Chondrocyte (in vitro differentiated cells): ENCODE results near the gene PAX8. TPM values are rescaled to one million over a fixed set of nuclear protein-coding genes. Genes with fewer than 3 reads are reported as not detected.

ENCODE experiments used
- DNase-seq: peaks from one replicate; pipeline ENCODE4 v3.0.0; 2021; ENCODE audit warnings: mixed read lengths, low spot score
- H3K27ac Mint-ChIP-seq: one replicate; pipeline ENCODE4 v1.8.0; 2021; ENCODE audit warnings: mild to moderate bottlenecking, moderate library complexity, mixed read lengths; ENCODE audit not compliant: unreplicated experiment
- H3K27me3 Mint-ChIP-seq: 2 replicates; pipeline ENCODE4 v1.8.0; 2021; ENCODE audit warnings: low read depth, mixed read lengths
- H3K36me3 Mint-ChIP-seq: 2 replicates; pipeline ENCODE4 v1.8.0; 2021; ENCODE audit warnings: low read depth, mixed read lengths
- H3K4me1 Mint-ChIP-seq: 2 replicates; pipeline ENCODE4 v1.8.0; 2021; ENCODE audit warnings: low read depth, mild to moderate bottlenecking, mixed read lengths
- H3K4me3 Mint-ChIP-seq: one replicate; pipeline ENCODE4 v1.8.0; 2021; ENCODE audit warnings: mild to moderate bottlenecking, moderate library complexity, mixed read lengths; ENCODE audit not compliant: unreplicated experiment
- H3K9me3 Mint-ChIP-seq: 2 replicates; pipeline ENCODE4 v1.8.0; 2021; ENCODE audit warnings: low read depth, mixed read lengths
- total RNA-seq: library from RNA; stranded (reverse); gene quantifications from 3 replicates; pipeline ENCODE4 v1.2.1, GENCODE V29; 2021
- TF ChIP-seq, protein P1 (sequence below): fragments of 200-600 bp; sonication (generic); IDR thresholded peaks from 2 replicates; pipeline ENCODE4 v1.5.0; 2021; ENCODE audit warnings: antibody characterized with exemption, mild to moderate bottlenecking, moderate library complexity

PAX8 gene
- total RNA-seq, 1 donor from 2014 or later, result not detected

GRCh38 chr2:113257516-113258264, 21.0 kb downstream of the PAX8 start:
- Mint-ChIP-seq H3K9me3 (no peaks in the 10 kb centered on the region), H3K4me1 (peaks cover 33% of the 10 kb centered on the region), H3K4me3 (no peak overlapping the region), H3K27me3 (peaks cover 7% of the 10 kb centered on the region), H3K36me3 (no peaks in the 10 kb centered on the region), H3K27ac (no peak overlapping the region)
- TF ChIP-seq, protein P1, sequence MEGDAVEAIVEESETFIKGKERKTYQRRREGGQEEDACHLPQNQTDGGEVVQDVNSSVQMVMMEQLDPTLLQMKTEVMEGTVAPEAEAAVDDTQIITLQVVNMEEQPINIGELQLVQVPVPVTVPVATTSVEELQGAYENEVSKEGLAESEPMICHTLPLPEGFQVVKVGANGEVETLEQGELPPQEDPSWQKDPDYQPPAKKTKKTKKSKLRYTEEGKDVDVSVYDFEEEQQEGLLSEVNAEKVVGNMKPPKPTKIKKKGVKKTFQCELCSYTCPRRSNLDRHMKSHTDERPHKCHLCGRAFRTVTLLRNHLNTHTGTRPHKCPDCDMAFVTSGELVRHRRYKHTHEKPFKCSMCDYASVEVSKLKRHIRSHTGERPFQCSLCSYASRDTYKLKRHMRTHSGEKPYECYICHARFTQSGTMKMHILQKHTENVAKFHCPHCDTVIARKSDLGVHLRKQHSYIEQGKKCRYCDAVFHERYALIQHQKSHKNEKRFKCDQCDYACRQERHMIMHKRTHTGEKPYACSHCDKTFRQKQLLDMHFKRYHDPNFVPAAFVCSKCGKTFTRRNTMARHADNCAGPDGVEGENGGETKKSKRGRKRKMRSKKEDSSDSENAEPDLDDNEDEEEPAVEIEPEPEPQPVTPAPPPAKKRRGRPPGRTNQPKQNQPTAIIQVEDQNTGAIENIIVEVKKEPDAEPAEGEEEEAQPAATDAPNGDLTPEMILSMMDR, result no peak
- DNase-seq, result no peak

DNA sequence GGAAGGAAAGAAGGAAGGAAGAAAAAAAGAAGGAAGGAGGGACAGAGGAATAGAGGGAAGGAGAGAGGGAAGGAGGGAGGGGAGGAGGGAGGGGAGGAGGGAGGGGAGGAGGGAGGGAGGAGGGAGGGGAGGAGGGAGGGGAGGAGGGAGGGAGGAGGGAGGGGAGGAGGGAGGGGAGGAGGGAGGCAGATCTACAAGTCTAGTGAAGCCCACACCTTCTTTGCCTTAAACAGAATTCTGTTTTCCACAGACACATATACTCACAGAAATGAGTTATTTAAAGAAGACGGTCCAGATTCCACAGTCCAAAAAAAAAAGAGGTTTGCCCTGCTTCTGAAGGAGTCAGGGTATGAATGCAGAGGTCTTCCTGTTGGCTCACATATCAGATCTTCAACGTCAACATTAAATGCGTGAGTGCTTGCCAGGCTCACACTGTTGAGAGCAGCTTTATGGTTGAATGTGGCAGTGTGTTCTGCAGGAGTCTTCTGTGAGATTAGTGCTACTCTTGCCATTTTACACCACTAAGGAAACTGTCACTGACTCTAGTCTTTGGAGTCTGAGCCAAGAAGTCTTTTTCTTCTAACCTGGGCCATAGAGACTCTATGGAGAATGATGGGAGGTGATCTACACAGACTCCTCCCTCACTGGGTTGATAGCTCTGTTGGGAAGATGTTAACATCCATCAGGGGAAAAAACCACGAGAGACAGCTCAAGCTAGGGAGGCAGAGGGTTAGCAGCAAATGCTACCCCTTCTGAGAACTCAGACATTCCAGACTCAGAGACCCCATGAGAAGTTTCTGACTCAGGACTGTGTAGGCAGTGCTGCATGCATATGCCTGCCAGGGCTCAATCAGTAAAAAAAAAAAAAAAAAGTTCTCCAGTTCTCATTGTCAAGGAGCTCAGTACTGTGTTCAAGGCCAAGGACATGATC, 23.3 kb downstream of the PAX8 start:
- DNase-seq, result no peak
- peaks cover 1% of the 10 kb centered on the region for H3K27me3 Mint-ChIP-seq
- TF ChIP-seq, protein P1, result no peak
- H3K36me3 Mint-ChIP-seq, result no peaks in the 10 kb centered on the region
- H3K4me3 Mint-ChIP-seq, result no peak overlapping the region
- H3K27ac Mint-ChIP-seq, result peak overlapping the region; percentile 67
- H3K4me1 Mint-ChIP-seq, result peaks cover 38% of the 10 kb centered on the region
- no peaks in the 10 kb centered on the region for H3K9me3 Mint-ChIP-seq

DNA sequence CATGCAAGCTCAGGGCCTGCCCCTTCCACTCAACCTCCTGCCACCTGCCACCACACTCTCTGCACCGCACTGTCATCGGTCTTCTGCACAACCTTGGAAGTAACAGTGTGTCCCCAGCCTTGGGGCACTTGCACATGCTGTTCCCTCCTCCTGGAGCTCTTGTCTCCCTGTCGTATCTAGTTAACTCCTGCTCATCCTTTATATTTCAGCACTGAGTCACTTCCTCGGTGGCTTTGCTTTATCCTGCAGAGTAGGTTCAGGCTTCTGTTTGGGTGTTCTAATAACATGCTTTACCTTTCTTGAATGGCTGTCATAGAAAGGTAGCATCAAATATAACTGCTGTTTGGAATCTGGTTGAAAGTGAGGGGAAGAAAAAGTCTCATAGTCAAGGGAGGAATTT, 25.3 kb downstream of the PAX8 start:
- no peak overlapping the region for H3K4me3 Mint-ChIP-seq
- no peaks in the 10 kb centered on the region for H3K36me3 Mint-ChIP-seq
- H3K27me3 Mint-ChIP-seq, result no peaks in the 10 kb centered on the region
- no peaks in the 10 kb centered on the region for H3K9me3 Mint-ChIP-seq
- H3K27ac Mint-ChIP-seq, result no peak overlapping the region
- no peak for DNase-seq
- TF ChIP-seq, protein P1, result no peak
- peaks cover 44% of the 10 kb centered on the region for H3K4me1 Mint-ChIP-seq

- Mint-ChIP-seq H3K27me3 (no peaks in the 10 kb centered on the region), H3K27ac (no peak overlapping the region), H3K4me3 (no peak overlapping the region), H3K9me3 (no peaks in the 10 kb centered on the region), H3K36me3 (peaks cover 1% of the 10 kb centered on the region), H3K4me1 (peaks cover 31% of the 10 kb centered on the region)
- DNase-seq, result no peak
- TF ChIP-seq, protein P1, result no peak
Measured at GRCh38 chr2:113252047-113252590, 26.6 kb downstream of the PAX8 start.

- TF ChIP-seq, protein P1, result no peak
- Mint-ChIP-seq H3K36me3 (peaks cover 1% of the 10 kb centered on the region), H3K4me3 (no peak overlapping the region), H3K27me3 (no peaks in the 10 kb centered on the region), H3K4me1 (peaks cover 25% of the 10 kb centered on the region), H3K9me3 (no peaks in the 10 kb centered on the region), H3K27ac (no peak overlapping the region)
- DNase-seq, result no peak
Measured at GRCh38 chr2:113251118-113251517, 27.6 kb downstream of the PAX8 start.
